Liver (tissue), 3 donors: ENCODE data around the gene CORO2A.

Experiments used
- CTCF ChIP-seq: fragments of 150-350 bp; IDR thresholded peaks from 2 replicates; pipeline ENCODE4 v1.5.1; 2017; ENCODE audit warnings: improper control_type of control experiment, low read depth, low read length; ENCODE audit not compliant: missing input control
- JUND ChIP-seq, 2 donors: IDR thresholded peaks; 2 replicates each; pipeline ENCODE4 v1.6.1; 2016; ENCODE audit warnings: antibody characterized with exemption in 2 of 2
- RAD21 ChIP-seq, 2 donors: IDR thresholded peaks; 2 replicates each; pipeline ENCODE4 v1.6.1; 2016; ENCODE audit warnings: antibody characterized with exemption in 2 of 2, mild to moderate bottlenecking in 2 of 2
- REST ChIP-seq: IDR thresholded peaks from 2 replicates; pipeline ENCODE4 v1.6.1; 2016; ENCODE audit warnings: antibody characterized with exemption, mild to moderate bottlenecking
- RXRA ChIP-seq, 2 donors: IDR thresholded peaks; 2 replicates each; pipeline ENCODE4 v1.6.1; 2017 to 2018; ENCODE audit warnings: antibody characterized with exemption in 2 of 2, mild to moderate bottlenecking in 1 of 2
- SP1 ChIP-seq: IDR thresholded peaks from 2 replicates; pipeline ENCODE4 v1.6.1; 2018; ENCODE audit warnings: antibody characterized with exemption, mild to moderate bottlenecking
- TF ChIP-seq, protein P1 (sequence below): IDR thresholded peaks from 2 replicates; pipeline ENCODE4 v1.6.1; 2016; ENCODE audit warnings: antibody characterized with exemption
- donor health status: healthy.
- donor health status: healthy.

GRCh38 chr9:98080326-98080725, 112.1 kb downstream of the CORO2A start:
- TF ChIP-seq RAD21 (IDR thresholded peaks at IDR 0.05) (no peak), CTCF (no peak), RXRA (IDR thresholded peaks at IDR 0.05) (no peak), SP1 (no peak), REST (no peak), JUND (IDR thresholded peaks at IDR 0.05) (no peak)
- TF ChIP-seq, protein P1, sequence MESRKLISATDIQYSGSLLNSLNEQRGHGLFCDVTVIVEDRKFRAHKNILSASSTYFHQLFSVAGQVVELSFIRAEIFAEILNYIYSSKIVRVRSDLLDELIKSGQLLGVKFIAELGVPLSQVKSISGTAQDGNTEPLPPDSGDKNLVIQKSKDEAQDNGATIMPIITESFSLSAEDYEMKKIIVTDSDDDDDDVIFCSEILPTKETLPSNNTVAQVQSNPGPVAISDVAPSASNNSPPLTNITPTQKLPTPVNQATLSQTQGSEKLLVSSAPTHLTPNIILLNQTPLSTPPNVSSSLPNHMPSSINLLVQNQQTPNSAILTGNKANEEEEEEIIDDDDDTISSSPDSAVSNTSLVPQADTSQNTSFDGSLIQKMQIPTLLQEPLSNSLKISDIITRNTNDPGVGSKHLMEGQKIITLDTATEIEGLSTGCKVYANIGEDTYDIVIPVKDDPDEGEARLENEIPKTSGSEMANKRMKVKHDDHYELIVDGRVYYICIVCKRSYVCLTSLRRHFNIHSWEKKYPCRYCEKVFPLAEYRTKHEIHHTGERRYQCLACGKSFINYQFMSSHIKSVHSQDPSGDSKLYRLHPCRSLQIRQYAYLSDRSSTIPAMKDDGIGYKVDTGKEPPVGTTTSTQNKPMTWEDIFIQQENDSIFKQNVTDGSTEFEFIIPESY, result no peak
